GM18861 (cell line): ENCODE measurements around the gene CLCF1.

ENCODE experiments used
- ATAC-seq: cut with Tn5 transposase; IDR thresholded peaks from one replicate; pipeline ENCODE4 v1.9.1; 2021; ENCODE audit not compliant: unreplicated experiment

CLCF1 gene

GRCh38 chr11:67364169-67364568, 9.2 kb downstream of the CLCF1 start:
- no peak for ATAC-seq

DNA sequence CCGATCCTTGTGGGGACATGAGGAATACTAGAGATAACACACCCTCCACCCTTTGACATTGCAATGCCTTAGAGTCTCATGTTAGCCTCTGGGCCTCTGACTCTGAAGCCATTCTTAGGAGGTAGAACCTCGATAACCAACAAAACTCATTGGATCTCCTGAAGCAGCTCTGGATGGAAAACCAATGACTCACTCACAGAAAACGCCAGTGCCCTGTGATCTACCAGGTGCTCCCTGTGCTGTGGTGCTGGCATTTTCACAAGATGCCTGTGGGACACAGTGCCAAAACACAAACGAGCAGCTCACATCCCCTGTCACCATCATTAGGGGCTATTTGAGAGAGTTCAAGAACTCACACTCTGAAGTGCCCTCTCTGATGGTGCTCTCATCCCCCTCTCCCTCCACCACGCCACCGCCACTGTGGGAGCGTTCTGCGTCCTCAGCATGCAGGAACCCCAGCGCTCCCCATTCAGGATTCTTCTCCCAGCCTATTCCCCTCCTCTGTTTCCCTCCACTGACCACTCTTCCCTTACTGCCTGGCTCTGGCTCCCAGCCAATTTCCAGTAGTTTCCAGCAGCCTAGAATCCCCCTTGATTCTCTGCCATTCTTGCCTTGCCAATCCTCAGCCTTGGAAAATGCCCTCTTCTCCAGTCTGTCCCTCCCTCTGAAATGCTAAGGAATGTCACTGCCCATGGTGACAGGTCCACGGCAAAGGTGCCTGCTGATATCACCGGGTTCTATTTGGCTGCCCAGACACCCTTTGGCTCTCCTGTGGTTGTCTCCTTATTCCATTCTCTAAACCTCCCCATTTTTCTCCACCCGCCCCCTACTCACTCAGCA, 15.3 kb downstream of the CLCF1 start:
- ATAC-seq: no peak

DNA sequence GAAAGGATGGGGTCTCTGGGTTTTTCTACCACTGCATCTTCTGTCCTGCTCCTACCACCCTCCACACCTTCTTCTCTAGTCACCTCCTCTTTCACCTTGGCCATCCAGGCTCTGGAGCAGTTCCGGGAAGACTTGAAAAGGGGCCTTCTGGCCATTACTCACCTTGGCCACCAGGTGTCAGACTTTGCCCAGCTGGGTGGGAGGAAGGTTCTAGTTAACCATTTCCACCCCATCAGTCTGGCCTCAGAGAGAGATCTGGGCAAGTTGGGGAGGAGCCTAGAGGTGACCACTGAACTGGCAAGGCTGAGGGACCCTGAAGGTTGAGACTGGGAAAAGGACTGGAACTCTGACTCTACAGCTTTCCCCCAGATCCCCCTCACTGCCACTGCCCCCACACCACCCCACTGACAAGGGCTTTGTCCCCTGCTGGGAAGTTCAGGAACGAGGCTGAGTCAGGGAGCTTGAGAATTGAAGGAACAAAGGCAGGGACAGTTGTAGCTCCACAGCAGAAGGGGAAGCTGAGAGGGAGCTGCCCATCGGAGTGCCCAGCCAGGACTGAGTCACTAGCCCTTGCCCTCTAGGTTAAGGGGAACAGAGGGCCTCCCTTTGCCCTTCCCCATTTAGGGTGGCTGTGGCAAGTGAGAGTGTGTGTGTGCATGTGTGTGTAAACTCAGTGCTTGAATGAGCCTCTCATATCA, 16.4 kb downstream of the CLCF1 start:
- no peak for ATAC-seq

- ATAC-seq: no peak
Measured at GRCh38 chr11:67356387-67356863, 17.0 kb downstream of the CLCF1 start.

DNA sequence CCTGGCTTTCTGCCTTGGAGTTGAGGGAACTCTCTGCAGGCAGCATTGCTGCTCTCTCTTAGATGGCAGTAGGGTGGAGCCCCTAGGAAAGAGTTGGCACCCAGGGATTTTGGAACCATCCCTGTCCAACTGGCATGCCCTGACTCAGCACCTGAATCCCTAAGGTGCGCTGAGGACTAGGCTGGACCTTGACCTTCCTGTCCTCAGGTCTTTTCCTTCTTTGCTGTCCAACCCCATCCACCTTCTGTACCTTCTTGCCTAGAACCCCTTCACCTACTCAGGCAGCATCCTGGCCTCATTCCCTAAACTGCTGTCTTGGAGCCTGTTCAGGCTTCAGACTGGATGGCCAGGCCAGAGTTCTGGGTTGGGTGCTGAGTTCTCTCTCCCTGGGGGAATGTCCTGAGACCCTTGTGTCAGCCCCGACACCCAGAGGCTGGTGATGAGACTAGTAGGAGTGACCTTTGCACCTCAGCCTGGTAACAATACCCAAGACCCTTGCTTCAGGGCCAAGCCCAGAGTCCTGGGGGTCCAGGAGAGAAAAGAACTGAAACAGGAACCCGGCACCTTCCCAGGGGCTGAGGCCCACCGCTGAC, 17.5 kb downstream of the CLCF1 start:
- no peak for ATAC-seq

DNA sequence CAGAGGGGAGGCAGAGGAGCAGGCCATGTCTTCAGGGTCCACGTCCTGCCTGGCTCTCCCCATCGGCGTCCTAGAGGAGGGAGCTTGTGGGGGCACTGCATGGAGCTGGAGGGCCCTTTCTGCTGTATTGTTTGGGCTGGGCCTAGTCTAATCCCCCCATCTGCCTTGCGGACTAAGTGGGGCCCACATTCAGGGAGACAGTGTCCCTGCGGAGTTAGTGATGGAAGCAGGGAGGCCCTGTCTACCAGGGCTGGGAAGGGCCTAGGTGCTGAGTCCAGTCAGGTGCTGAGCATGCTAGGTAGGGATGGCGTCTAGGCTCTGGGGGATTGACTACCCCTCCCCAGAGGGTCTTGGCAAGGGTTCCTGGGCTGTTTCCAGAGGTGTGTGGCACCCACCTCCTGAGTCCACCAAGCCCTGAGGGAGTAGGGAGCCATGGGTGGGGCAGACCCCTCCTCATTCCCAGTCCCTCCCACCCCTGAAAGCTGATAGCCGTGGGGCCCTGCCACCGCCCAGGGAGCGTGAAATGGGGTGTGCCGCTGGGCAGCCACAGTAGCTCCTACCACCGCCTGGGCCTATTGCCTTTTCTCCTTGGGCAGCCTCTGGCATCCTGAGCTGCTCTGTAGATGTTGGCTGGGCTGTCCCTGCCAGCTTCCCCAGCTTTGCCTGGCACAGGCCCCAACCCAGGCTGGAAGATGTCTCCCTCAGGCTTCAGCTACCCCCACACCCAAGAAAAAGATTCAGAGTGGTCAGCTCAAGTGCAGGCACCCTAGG, 18.2 kb downstream of the CLCF1 start:
- no peak for ATAC-seq

- ATAC-seq: no peak
Measured at GRCh38 chr11:67354075-67355022, 19.0 kb downstream of the CLCF1 start.

DNA sequence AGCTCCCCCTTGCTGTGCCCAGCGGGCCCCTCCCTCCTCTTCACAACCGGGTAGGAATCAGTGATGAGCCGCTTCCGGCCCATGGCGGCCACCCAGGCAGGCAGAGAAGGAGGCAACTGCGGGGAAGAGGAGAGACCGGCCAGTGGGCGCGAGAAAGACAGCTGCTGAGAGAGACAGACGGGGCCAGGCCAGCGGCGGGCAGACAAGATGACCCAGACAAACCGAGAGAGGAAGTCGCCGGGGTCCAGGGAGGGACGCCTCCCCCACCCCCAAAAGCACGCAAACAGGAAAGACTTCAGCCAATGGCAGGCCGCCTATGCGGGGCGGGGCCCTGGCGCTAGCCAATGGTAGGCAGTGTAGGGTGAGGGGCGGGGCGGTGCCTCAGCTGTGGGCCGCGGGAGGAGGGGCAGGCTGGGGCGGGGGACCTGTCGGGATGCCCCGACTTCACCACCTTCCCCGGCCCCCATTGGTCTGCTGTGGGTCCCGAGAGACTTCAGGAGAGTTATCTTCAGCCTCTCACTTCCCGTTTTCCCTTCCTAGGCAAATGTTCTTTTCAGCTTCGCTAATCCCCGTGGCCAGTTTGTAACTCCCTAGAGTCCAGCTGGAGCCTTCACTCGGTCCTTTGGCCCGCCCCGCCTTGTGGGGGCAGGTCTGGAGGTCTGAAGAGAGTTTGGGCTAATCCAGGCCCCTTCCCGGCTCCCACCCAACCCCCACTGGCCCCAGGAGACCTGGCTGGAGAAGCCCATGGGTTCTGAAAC, 19.9 kb downstream of the CLCF1 start, which contains the start of gene POLD4:
Gene POLD4, minus strand, starts transcription at position 230 of the 758 bp plus-strand sequence. Its CDS starts 147 bp downstream, at position 83.
- peak; percentile 58 for ATAC-seq

DNA sequence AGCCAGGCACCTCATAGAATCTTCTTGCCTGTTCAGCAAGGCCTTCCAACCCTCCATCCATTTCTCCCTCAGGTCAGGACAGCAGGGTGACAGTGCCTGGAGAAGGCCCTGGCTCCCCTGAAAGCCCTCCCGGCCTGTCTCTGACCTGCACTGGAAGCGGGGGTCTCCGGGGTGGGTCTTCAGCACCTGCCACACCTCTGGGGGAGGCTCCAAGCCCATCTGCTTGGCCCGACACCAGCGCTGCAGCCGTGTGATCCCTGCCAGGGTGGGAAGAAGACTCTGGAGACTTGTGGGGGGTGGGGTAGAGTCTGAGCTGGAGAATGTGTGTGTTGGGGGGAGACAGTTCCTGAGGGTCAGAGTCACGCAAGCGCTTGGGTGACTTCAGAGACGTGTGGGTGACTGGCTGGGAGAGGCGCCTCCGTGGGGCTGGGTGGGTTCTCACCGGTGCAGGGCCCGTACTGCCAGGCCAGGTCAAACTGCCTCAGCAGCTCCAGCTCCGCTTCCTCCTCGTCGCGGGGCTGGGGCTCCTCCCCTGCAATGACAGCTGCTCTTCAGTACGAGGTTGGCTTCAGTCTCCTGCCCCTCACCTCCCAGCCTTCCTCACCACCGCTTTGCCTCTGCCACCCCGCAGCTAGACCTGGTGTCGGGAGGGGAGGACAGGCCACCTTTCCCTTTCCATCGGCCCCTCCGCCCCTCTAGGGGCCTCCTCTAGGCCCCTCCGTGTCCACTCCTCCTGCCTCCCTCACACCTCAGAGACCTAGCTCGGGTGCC, 20.7 kb downstream of the CLCF1 start:
- no peak for ATAC-seq

GRCh38 chr11:67351275-67352005, 22.0 kb downstream of the CLCF1 start:
- no peak for ATAC-seq

- ATAC-seq: no peak
Measured at GRCh38 chr11:67349928-67350465, 23.4 kb downstream of the CLCF1 start.

- ATAC-seq: no peak
Measured at GRCh38 chr11:67349457-67349856, 23.9 kb downstream of the CLCF1 start.

- no peak for ATAC-seq
Measured at GRCh38 chr11:67349036-67349435, 24.4 kb downstream of the CLCF1 start.

DNA sequence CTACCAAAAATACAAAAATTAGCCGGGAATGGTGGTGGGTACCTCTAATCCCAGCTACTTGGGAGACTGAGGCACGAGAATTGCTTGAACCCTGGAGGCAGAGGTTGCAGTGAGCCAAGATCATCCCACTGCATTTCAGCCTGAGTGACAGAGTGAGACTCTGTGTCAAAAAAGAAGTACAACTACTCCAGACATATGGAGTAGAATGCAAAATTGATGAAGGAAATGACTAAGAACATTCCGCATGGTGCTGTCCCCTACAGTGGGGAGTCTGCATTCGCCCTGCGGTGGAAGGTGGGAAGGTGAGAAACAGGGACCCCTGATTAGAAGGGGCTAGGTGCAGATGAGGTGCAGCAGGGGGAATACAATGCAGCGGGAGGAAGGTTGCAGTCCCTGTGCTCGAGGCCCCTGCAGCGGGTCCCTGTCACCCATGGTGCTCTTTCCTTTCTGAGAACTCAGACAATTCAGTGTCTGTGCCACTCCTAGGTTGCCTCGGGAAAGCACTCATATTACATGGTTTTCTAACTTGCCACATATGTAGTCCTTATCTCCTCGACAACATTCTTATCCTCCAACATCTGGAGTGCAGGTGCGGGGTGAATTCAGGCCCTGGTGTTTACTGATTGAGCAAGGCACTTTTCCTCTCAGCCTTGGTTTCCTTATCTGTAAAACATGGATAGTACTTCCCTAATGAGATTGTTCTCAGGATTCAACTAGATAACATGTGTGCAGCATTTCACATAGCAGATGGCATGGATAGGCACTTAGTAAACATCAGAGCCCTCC, 25.2 kb downstream of the CLCF1 start:
- no peak for ATAC-seq

DNA sequence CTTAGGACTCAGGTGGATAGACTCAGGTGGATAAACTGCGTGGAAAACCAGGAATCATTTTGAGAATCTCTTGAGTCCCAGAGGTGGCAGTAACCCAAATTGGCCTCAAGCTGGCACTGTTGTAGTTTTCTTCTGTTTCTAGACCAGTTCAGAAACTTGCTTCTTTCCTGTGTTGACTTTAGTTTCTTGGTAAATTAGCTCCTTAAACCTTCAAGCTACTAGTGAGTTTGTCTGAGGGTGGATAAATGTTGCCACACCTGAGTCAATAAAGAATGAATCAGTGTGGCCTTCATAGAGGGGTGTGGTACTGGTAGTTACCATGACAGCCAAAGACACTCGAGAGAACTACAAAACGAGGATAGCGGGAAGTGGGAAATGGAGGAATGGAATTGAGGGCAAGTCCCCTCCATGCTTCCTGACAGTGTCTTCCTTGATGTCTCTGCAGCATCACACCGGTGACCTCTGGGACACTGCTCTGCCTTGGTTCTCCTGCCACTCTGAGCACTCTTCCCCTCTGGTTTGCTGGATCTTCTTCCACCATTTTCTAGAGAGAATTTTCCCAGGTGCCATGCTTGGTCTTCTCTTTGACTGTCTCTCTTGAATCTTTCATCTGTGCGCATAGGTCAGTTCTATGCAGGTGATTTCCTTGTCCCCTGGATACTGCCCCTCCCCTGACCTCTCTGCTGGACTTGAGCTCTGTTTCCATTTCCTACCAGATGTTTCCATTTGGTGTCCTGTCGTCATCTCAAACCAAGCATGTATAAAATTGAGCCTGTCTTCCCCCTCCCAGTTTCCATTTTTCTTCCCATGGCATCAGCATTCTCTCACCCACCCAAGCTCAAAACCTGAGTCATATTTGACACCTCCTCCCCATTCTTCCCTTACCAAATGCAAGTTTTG, 27.2 kb downstream of the CLCF1 start:
- no peak for ATAC-seq
